ENCODE results near the gene USP47.

Gene USP47

DNA sequence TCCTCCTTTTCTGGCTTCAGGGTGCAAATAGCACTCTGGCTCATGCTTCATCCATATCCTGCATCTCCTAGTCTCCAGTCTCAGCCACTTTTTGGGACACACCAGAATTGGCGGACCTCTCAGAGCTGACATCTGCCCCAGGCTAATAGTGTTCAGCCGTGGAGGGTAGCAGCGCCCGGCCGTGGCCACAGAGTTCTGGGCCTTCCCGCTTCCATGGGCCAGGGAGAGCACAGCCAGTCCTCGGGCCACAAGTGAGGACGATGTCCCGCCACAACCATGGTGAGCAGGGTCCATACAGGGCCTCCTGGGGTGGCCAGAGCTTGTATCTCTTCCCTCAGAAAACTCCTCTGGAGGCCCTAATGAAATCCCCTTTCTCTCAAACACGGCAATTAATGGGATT lies 140.7 kb downstream of the USP47 start:
- DNase-seq (ENCODE audit: low spot score) = no peak

DNA sequence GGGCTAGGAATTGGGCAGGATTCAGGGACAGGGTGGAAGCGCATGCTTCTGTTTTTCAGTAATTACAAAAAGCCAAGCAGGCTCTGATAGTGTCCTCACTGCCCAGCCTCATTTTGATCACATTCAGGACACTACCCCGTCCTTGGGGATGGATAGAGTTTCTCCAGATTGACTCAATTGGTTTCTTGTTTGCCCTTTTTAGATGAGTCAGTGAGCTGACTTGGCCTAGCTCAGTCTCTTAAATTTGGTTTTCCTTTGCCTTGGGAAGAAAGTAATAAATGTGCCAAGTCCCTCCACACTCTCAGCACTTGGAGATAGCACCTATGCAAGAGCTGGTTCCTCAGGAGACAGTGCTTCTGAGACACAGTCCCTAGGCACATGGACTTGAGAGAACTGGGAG lies 141.2 kb downstream of the USP47 start:
- DNase-seq (ENCODE audit: low spot score) = no peak

DNA sequence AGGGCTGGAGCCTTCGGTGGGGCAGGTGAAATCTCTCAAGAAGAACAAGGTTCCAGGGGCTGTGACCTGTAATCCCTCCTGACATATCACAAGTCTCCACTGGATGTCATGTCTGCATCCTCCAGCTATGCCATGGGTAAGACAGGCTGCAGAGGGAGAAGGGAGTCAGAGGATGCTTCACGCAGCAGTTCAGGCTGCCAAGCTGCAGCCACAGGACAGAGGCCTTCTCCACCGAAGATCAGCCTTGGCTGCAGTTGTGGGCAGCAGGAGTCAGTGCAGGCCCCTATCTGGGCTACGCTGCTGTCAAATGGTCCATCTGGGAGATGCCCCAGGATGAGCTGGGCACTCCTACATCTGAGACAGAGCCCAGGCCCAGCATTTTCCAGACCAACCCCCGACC lies 141.7 kb downstream of the USP47 start:
- DNase-seq (ENCODE audit: low spot score) = no peak

DNA sequence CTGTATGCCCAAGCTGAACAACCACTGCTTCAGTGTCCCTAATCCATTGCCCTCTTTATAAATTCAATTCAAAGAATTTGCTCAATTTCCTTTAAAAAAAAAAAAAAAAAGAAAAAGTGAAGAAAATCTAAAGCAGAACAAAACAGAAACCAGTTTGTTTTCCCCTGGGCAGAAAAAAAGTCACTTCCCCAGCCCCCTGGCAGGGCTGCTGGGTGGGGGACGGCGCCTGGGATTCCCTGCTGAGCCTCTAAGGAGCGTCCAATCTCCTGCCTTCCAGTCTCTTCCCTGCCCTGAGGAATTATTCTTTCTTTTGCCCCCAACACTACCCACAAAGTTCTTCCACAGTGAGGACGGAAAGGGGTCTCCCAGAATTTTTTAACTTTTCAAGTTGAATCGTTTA lies 142.8 kb downstream of the USP47 start:
- DNase-seq (ENCODE audit: low spot score) = no peak

DNA sequence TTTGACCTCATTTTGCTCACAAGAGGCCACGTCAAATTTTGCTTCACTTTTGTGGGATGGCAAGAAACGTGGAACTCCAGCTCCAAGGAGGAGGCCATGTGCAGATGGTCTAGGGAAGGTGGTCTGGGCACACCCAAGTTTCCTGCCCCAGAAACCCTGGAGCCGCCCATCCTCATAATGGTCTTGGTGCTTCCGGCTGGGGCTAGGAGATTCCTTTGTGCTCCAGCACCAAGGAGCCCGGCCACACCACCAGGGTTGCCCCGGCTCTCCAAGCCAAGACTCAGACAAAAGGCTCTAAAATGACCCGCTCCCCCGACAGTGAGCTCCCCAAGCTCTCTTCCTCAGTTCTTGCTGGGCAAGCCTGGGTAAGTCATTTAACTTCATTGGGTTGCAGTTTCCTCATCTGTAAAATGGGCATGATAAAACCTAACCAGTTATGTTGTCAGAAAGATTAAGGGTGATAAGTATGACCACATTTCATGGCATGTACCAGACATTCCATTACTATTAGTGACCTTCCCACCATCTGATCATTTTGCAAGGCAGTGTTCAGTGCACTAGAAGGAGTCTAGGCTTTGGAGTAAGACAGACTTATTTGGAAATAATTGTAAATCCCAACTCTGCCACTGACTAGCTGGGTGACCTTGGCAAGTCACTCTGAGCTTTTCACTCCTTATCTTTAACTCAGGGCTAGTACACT lies 143.4 kb downstream of the USP47 start:
- no peak for DNase-seq (ENCODE audit: low spot score)

DNA sequence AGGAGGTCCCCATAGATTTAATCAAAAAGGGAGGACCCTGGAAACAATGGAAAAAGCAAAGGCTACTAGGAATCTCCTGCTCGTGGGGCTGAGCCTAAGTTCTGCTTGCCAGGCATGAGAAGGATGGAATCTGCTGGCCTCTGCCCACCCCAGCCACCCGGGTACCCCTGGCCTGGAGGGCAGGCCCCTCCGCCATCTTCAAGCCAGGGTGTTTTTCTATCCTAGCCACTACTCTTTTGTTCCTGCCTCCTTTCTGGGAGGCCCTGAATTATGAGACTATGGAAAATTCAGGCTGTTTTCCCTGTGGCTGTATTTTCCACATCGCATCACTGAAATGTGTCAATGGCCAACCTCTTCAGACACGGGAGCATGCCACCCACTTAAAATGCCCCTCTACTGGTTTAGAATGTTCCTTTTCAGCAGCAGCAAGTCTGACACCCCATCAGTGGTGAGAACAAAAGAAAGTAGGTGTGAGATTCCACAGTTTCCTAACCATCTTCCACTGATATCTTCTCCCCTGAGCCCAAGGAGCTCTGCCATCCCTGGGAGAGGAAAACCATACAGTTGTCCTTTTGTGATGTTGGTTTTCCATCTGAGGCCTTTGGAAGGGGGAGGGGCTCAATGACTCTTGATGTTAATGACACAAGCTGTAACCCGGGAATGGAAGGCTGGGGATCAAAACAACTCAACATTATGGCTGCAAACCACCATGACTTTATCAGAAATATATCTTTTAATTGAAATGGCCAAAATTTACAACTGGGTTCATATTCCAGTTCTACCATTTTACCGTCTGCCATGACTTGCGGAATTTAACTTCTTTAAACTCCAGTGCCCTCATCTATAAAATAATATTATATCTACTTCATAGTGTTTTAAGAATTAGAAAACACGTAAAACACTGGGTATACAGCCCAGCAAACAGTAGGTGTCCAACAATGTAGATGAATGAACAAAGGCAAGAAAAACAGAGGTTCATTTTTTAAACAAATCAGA lies 144.5 kb downstream of the USP47 start:
- no peak for DNase-seq (ENCODE audit: low spot score)

DNA sequence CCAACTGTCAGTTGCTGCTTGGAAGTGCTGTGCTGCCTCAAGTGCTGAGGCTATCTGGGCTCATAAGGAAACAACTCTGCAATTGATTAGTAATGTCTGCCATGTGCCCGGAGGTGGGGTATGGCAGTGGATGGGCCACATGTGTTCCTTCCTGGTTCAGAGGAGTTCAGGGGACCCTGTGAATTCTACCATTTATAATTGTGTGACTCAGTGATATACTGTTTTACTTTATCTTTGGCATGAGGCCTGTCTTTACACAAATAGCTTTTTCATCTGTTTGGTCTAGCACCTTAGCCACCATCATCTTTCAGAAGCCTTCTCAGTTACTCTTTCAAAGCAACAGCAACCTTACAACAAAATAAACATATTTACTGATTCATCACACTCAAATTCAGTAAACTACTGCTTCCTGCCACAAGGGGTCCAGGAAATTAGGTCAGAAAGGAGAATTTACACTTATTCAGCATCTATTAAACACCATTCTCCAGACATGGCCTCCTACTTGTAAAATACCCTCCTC lies 145.8 kb downstream of the USP47 start:
- no peak for DNase-seq (ENCODE audit: low spot score)

DNA sequence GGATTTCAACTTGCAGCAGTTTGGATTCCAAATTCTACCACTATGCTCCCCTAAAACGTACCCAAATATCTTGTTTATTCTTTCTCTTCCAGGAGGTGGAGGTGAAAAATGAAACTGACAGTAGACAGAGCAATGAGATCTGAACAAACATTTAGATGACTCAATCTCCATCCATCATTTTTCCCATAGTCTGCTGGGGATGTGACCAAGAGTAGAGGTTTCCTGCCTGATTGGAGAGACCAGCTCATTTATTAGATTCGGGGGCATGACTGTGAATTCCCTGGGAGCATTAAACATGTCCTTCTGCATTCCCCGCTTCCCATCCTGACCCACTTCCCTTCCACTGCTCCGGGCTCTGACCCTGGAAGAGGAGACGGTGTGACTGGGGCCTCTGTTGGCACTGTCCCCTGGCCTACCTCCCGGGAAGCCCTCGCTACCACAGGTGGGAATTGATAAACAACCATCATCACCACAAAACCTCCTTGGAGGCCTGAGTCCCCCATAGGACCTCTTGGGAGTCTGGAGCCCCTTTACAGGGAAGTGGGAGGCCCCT lies 146.4 kb downstream of the USP47 start:
- no peak for DNase-seq (ENCODE audit: low spot score)

DNA sequence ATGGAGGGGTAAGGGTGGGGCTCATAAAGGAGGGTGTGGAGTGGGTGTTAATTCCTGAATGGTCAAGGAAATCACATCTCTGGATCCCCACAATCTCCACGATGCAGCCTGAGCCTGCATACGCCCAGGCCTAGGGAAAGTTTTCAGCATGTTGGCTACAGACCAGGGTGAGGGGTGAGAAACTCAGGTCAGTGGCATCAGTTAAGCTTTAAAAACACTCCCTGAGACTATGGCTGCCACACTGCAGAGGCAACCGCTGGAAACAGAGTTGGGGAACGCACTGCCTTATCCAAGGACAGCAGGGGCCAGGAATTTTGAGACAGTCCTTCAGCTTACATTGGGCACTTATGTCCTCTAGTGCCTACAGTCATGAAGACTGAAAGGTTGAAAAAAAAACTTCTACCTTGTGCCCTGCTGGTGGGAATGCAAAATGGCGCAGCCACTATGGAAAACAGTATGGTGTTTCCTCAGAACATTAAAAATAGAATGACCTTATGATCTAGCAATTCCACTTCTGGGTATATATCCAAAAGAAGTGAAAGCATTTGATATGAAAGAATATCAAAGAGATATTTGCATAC lies 147.0 kb downstream of the USP47 start:
- DNase-seq (ENCODE audit: low spot score) = no peak

DNA sequence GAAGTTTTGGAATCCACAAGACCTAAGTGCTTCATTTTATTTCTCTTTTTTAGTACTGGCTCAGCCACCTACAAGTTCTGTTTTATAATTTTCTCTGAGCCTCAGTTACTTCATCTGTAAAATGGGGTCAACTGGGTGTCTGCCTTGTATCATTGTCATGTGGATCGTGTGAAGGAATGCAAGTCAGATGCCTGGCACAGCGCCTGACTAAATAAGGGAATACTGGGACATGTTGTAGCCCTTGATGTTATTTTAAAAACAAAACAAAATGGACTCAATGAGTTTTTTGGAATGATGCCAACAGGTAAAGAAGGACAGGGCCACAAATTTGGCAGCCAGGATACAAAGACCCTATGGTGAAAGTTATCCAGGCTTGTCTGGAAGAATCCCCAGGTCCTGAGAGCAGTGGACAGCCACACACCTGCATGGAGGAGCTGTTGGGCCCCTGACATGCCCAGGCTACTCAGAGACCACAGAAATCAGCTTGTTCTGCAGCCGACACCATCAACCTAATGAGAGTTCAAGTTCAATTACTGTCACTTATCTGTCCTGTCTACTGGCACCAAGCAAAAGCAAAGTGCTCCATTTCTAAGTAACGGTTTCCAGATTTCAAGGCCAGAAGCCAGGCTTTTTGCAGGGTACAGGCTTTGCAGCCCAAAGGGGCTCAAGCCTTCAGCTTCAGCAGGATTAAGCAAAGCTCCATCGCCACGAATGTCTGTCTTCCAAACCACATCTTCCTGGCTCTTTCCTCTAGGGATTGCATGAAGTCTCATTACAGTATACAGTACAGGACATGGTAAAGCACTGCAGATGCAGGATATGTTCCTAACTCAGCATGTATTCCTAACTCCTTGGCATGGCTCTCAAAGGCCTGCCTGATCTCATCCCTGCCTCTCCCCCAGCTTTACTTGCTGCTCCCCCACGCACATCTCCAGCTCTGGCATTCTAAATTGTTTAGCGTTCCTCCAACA lies 148.3 kb downstream of the USP47 start:
- DNase-seq (ENCODE audit: low spot score) = no peak

DNA sequence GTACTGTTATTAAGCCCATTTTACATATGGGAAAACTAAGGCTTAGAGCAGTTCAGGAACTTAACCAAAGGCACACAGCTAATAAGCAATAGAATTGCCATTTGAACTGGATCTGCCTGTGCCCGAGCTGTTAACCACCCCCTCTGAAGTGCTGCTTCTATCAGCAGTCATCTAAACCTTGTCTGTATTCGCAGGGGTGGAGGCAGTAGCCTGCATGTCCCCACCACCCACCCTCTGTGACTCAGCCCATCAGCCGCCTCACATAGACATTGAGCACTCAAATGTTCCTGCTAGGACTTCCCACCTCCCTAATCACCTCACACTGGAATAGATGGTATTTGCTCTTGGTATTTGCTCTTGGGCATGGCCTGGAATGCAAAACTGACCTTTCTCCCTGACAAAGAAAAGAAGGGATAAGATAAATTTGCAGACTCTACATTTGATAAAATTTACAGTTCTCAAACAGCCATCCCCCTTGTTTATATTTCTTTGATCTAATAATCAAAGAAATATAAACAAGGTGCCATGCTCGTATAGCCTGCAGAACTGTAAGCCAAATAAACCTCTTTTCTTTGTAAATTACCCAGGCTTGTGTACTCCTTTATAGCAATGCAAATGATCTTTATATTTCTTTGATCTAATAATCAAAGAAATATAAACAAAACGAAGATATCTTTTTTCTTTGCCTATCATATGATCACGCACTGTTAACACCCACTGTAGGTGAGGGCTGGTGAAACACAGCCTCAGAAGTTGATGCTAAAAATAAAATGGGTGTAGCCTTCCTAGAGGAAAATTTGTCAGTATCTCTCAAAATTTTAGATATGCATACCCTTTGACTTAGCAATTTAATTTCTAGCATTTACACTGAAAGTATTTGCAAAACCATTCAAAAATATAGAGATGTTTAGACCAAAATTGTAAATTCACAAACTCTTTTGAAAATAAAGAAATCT lies 150.8 kb downstream of the USP47 start:
- no peak for DNase-seq (ENCODE audit: low spot score)

DNA sequence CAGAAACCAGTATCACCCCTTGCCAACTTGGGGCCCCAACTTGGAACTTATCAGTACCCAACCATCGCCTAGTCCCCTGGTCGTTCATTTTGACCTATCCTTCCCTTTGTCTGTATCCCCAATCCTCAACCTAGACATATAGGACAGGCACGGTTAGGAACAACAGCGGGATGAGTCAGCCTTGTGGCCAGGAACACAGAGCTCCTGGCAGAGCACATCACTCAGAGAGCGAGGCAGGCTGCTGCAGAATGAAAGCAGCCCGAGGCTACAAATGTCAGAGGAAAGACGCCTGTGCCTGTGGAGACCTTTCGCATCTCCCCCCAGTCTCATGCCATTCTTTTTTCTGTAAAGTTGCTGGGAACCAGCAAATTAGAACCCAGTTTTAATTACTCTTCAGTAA lies 152.1 kb downstream of the USP47 start:
- no peak for DNase-seq (ENCODE audit: low spot score)

DNA sequence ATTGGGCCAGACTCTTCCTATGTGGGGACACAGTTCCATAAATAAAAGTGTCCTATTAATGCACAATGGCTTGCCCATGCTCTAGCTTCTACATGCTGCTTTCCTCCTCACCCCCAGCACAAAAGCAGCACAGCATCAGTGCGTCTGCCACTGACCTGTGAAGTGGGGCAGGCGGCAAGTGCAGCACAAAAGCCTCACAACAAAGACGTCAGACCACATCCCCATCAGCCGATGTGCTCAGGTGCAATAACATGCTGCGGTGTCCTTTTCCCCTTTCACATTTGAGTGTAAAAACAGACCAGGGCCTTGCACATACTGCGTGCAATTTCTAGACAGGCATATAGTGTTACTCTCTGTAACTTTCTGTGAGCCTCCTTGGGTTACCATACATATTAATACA lies 153.8 kb downstream of the USP47 start:
- no peak for DNase-seq (ENCODE audit: low spot score)

DNA sequence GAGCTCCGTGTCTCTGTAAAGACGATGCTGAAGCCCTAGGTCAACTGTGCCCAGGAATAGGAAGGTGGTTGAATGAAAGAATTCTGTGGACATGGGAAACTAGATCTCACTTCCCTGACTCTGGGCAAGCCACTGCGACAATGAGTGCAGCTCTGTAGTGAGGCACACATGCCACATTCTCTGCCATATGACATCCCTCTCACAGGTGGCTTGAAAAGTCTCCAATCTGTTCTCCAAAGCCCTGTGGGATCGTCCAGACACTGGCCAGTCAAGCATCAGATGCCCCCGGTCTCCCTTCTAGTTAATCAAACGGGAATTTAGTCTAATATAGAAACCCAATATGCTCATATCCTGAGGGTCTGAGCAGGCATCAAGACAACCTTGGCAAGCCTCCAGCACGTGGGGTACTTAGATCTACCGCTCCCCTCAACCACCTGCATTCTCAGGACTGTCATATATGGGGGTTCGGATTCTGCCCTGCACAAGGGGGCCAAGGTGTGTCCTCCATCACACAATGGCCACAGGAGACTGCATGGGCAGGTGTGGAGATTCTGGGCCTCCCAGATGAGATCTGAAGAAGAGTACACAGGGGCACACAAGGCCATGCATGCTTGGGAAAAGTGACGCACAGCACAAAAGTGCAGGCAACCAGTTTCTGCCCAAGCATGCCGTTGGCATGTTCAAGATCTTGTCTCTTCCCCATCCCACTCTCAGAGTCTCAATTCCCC lies 154.7 kb downstream of the USP47 start:
- no peak for DNase-seq (ENCODE audit: low spot score)

DNA sequence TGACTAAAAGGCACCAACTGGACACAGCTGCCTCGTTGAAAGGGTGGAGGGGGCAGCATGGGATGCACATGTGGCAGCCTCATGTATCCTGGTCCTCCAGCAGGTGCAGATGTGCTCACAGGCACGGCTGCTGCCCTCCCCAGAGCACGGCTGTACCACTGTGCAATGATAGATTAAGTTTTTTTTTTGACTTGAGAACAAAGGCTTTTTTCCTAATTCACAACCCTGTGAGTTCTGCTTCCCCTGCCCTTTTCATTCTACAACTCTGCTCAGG lies 155.2 kb downstream of the USP47 start:
- DNase-seq (ENCODE audit: low spot score) = no peak

DNA sequence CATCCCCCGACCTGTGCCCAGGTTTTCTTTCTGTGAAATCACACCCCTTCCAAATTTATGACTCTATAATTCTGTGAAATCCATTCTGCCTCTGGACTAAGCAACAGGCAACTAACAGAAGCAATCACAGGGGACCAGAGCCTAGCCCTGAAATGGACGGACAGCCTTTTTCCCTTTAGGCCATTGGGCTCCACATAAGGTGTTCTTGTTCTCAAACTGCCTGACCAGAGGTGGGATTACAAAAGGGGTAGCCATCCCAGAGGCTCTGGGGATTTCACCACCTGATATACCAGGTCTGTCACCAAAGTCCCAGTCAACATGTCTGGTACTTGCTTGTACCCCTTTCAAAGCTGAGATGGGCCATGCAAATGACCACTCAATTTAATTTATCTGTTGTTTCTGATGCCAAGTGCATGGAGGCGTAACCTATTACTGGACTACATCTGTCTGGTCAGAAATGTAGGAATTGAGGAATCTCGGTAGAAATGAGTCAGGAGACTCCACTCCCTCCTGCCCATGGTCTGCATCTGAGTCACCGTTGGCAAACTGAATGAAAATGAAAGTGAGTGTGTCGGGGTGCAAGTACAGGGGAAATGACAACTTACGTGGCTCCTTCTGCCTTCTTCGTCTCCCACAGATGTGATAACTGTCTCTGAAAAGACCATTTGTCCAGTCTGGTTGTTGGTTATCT lies 156.5 kb downstream of the USP47 start:
- DNase-seq (ENCODE audit: low spot score) = no peak

DNA sequence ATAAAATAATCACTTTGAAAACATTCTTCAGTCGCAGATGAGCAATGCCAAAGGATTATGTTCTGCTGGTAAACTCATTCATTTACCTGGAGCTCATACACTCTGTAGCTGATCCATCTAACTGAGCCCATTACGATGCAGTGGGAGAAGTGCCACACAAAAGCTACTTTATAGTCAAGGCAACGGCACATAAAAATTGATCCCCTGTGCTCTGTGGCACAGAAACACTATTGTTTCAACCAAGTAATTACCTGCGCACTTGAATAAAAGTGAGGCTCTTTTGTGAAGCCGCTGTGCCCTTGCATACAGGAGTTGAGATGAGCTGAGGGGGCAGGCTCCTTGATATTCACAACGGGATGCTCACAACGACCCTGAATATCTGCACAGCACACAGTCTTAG lies 159.4 kb downstream of the USP47 start:
- DNase-seq (ENCODE audit: low spot score) = no peak

DNA sequence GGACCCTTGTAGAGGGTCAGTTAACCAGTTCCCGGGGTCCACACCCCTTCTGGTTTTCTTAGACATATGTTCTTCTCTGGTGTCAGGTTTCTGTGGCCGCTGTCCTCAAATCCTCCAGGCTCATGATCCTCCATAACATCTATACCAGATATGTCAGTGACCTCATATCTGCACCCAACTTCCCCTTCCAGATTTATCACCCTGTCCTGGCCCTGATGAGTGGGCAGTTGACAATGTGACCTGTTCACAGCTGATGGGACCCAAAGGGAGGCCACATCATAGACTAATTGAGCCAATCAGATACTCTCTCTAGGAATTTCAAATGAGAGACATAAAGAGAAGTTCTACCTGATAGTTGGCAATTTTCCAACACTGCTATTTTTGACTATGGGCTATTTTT lies 161.6 kb downstream of the USP47 start:
- DNase-seq (ENCODE audit: low spot score) = no peak

DNA sequence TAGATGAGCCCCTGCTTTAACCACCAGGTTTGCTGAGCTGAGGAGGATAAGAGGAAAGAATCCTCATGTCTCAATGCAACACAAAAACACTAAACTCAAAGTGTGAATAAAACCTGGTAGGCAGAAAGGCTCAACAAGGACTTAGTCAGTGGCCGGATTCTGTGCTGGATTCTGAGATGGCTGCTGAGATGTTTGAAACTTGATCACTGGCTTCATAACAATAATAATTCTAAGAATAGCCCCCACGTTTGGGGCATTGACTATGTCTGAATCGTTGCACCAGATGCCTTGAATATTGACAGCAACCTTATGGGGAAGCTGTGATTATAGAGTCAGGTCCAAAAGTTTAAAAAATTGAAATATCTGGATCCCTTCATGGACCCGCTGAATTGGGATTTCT lies 162.0 kb downstream of the USP47 start:
- DNase-seq (ENCODE audit: low spot score) = no peak

Data from germinal center (tissue), 1 donor.